ENCODE results near the gene CACNA2D2. TPM values are rescaled to one million over a fixed set of nuclear protein-coding genes. Genes with fewer than 3 reads are reported as not detected.

CACNA2D2 gene
- total and polyA plus RNA-seq, 5 donors from 2014 or later = 0.24 to 1.2 (median 0.29) TPM

DNA sequence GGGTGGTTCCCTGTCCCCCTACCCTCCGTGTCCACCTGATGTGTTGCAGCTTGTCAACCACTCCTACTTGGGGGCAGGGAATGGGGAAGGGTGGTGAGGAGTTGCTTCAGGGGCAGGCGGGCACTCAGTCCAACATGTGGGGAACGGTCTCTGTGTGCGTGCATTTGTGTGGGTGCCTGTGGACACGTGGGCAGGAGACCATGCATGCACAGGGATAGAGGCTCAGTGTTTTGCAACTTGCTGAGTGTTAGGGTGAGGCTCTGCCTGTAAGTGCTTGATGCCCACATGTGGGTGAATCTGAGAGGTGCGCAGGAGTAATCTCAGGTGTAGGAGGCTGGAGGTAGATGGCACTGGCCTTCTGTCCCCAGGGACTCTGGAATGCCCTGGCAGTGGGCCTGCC is 119.7 kb downstream of the CACNA2D2 start:
- Mint-ChIP-seq H3K9me3 (no peaks in the 10 kb centered on the region), H3K27ac (peak overlapping the region in 1 of 3 donors; percentile 13), H3K36me3 (no peaks in the 10 kb centered on the region), H3K4me3 (no peak overlapping the region), H3K27me3 (peaks cover 5% of the 10 kb centered on the region), H3K4me1 (no peaks in the 10 kb centered on the region)
- Histone ChIP-seq H3K36me3 (ENCODE audit: control insufficient read depth, insufficient read depth, low read length) (no peaks in the 10 kb centered on the region), H3K27me3 (ENCODE audit: control insufficient read depth, insufficient read depth, low read length) (no peaks in the 10 kb centered on the region), H3K9me3 (ENCODE audit: control insufficient read depth in 2 of 2, low read length in 2 of 2) (no peaks in the 10 kb centered on the region), H3K4me1 (ENCODE audit: control insufficient read depth, insufficient read depth, low read length, poor library complexity, severe bottlenecking) (no peaks in the 10 kb centered on the region), H3K27ac (ENCODE audit: insufficient read depth, low read length, poor library complexity, severe bottlenecking) (no peak overlapping the region), H3K4me3 (ENCODE audit: low read depth, low read length) (no peak overlapping the region)
- DNase-seq (no peak), ATAC-seq (ENCODE audit: low read depth in 2 of 2) (no peak)

DNA sequence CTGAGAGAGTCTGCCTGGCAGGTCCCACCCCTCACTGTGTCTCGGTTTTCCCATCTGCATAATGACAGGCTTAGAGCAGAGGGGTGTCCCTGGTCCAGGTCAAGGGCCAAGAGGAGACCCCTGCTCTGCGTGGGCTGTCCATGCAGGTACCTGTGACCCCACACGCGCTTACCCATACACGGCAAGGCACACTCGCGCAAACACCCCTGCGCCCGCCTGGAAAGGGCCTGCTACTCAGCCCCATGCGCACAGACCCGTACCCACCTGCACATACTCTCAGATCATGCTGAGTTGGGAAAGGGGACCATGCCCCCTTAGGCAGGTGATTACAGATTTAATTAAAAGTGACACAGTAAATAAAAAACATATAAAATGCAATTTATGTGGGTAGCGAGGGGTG is 120.7 kb downstream of the CACNA2D2 start:
- Histone ChIP-seq H3K4me3 (ENCODE audit: low read depth, low read length) (no peak overlapping the region), H3K9me3 (ENCODE audit: control insufficient read depth in 2 of 2, low read length in 2 of 2) (no peaks in the 10 kb centered on the region), H3K27me3 (ENCODE audit: control insufficient read depth, insufficient read depth, low read length) (no peaks in the 10 kb centered on the region), H3K36me3 (ENCODE audit: control insufficient read depth, insufficient read depth, low read length) (no peaks in the 10 kb centered on the region), H3K27ac (ENCODE audit: insufficient read depth, low read length, poor library complexity, severe bottlenecking) (no peak overlapping the region), H3K4me1 (ENCODE audit: control insufficient read depth, insufficient read depth, low read length, poor library complexity, severe bottlenecking) (no peaks in the 10 kb centered on the region)
- Mint-ChIP-seq H3K4me3 (no peak overlapping the region), H3K4me1 (no peaks in the 10 kb centered on the region), H3K36me3 (no peaks in the 10 kb centered on the region), H3K9me3 (no peaks in the 10 kb centered on the region), H3K27ac (no peak overlapping the region), H3K27me3 (peaks cover 5% of the 10 kb centered on the region)
- ATAC-seq (ENCODE audit: low read depth in 2 of 2) = no peak
- no peak for DNase-seq

DNA sequence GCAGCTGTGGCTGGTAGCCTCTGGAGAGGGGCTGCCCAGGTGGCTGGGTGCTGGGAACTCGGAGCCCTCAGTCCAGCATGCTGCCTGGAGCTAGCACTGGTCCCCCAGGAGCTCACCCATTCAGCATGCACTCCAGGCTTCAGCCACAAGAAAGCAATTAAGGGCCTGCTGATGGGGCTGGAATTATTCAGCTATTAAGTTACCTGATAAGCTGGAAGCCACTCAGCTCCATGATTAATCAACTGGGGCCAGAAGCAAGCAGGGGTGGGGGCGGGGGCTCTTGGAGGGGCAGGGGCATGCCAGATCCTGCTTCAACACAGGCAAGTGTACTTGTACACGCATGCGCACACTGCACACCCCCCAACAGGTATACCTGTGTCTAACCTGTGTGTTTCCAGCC is 122.1 kb downstream of the CACNA2D2 start:
- no peak overlapping the region for H3K4me3 ChIP-seq (ENCODE audit: low read depth, low read length)

DNA sequence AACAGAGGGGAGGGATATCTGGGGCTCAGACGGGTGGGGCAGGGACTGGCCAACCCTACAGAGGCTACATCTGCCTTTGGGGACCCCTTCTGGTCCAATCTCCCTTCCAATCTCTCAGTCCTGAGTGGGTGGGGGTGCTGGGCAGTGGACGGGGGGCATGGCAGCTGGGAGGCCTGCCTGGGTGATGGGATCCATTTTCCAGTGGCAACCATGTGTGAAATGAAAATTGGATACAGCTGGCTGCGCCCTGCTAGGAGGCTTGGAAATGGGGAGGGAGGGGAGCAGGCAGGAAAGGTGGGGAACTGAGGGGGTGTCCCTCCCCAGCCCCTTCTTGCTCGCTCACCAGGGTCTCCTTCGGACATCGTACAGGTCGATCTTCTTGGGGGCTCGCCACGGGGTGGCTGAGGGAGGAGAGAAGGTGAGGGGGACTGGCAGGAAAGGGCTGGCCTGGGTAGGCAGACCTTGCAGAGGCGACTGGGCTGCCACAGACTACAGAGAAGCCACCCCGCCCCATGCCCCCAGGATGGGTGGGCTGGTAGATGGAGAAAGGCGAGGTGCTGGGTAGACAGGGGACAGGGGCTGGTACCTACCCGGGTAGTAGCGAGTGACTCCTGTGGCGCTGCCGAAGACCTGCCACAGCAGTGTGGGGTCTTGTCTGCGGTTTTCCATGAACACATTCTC is 122.9 kb downstream of the CACNA2D2 start:
- Histone ChIP-seq H3K27ac (ENCODE audit: insufficient read depth, low read length, poor library complexity, severe bottlenecking) (no peak overlapping the region), H3K27me3 (ENCODE audit: control insufficient read depth, insufficient read depth, low read length) (no peaks in the 10 kb centered on the region), H3K9me3 (ENCODE audit: control insufficient read depth in 2 of 2, low read length in 2 of 2) (no peaks in the 10 kb centered on the region), H3K4me1 (ENCODE audit: control insufficient read depth, insufficient read depth, low read length, poor library complexity, severe bottlenecking) (no peaks in the 10 kb centered on the region), H3K36me3 (ENCODE audit: control insufficient read depth, insufficient read depth, low read length) (no peaks in the 10 kb centered on the region), H3K4me3 (ENCODE audit: low read depth, low read length) (no peak overlapping the region)
- Mint-ChIP-seq H3K9me3 (peaks cover 0 to 2% (median 0%) of the 10 kb centered on the region in 7 donors), H3K4me3 (no peak overlapping the region), H3K27me3 (peaks cover 5% of the 10 kb centered on the region), H3K27ac (no peak overlapping the region), H3K36me3 (no peaks in the 10 kb centered on the region), H3K4me1 (no peaks in the 10 kb centered on the region)
- ATAC-seq (ENCODE audit: low read depth in 2 of 2) (no peak), DNase-seq (no peak)

More for the DNA sequence above, 122.1 kb downstream of the CACNA2D2 start:
- H3K9me3 Mint-ChIP-seq = peaks cover 0 to 2% (median 0%) of the 10 kb centered on the region in 7 donors
- Histone ChIP-seq H3K27ac (ENCODE audit: insufficient read depth, low read length, poor library complexity, severe bottlenecking) (no peak overlapping the region), H3K27me3 (ENCODE audit: control insufficient read depth, insufficient read depth, low read length) (no peaks in the 10 kb centered on the region), H3K9me3 (ENCODE audit: control insufficient read depth in 2 of 2, low read length in 2 of 2) (no peaks in the 10 kb centered on the region), H3K36me3 (ENCODE audit: control insufficient read depth, insufficient read depth, low read length) (no peaks in the 10 kb centered on the region), H3K4me1 (ENCODE audit: control insufficient read depth, insufficient read depth, low read length, poor library complexity, severe bottlenecking) (no peaks in the 10 kb centered on the region)
- no peak overlapping the region for H3K27ac Mint-ChIP-seq
- no peaks in the 10 kb centered on the region for H3K36me3 Mint-ChIP-seq
- H3K4me1 Mint-ChIP-seq = no peaks in the 10 kb centered on the region
- no peak overlapping the region for H3K4me3 Mint-ChIP-seq
- peaks cover 5% of the 10 kb centered on the region for H3K27me3 Mint-ChIP-seq
- DNase-seq (no peak), ATAC-seq (ENCODE audit: low read depth in 2 of 2) (no peak)

DNA sequence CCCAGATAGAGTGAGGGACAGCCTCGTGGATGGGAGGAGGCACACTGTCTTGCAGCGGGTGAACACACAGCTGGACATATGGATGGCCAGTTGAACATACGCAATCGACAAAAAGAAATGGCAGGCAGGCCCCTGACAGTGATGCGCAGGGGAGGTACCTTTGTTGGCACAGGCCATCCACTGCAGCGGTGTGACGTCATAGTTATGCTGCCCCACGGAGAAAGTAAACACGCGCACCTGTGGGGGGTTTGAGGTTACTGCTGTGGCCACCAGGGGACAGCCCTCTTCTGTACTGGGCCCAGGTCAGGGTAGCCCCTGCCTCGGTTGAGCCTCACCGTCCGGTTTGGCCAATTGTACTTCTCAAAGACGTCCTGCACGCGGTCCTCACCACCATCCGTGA is 124.7 kb downstream of the CACNA2D2 start:
- Mint-ChIP-seq H3K4me3 (no peak overlapping the region), H3K4me1 (no peaks in the 10 kb centered on the region)

DNA sequence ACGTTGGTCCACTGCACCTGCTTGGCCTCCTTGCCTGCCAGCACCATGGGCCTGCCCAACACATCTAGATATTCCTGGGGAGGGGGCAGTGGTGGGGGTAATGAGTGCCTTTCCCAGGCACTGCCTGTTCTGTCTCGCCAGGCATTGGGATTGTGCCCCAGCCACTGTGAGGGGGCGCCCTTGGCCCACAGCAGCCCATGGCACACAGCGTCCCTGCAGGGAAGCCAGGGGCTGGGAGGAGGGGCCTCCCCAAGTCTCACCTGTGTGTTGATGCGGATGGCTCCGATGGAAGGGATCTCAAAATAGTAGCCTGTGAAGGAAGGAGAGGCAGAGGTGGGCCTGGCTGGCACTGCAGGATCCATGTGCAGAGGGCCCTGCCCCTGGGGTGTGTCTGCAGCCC is 125.4 kb downstream of the CACNA2D2 start:
- no peak overlapping the region for H3K27ac ChIP-seq (ENCODE audit: insufficient read depth, low read length, poor library complexity, severe bottlenecking)
- no peaks in the 10 kb centered on the region for H3K27me3 ChIP-seq (ENCODE audit: control insufficient read depth, insufficient read depth, low read length)
- ATAC-seq (ENCODE audit: low read depth in 2 of 2) (no peak), DNase-seq (no peak)
- Mint-ChIP-seq H3K9me3 (peaks cover 0 to 2% (median 0%) of the 10 kb centered on the region in 7 donors), H3K4me3 (no peak overlapping the region), H3K4me1 (peaks cover 0 to 3% (median 0%) of the 10 kb centered on the region in 4 donors), H3K27me3 (peaks cover 5% of the 10 kb centered on the region), H3K27ac (no peak overlapping the region), H3K36me3 (no peaks in the 10 kb centered on the region)
- H3K4me1 ChIP-seq (ENCODE audit: control insufficient read depth, insufficient read depth, low read length, poor library complexity, severe bottlenecking) = peaks cover 3% of the 10 kb centered on the region
- no peak overlapping the region for H3K4me3 ChIP-seq (ENCODE audit: low read depth, low read length)
- H3K36me3 ChIP-seq (ENCODE audit: control insufficient read depth, insufficient read depth, low read length) = no peaks in the 10 kb centered on the region
- no peaks in the 10 kb centered on the region for H3K9me3 ChIP-seq (ENCODE audit: control insufficient read depth in 2 of 2, low read length in 2 of 2)

More for the DNA sequence above, 124.7 kb downstream of the CACNA2D2 start:
- Mint-ChIP-seq H3K27me3 (peaks cover 5% of the 10 kb centered on the region), H3K36me3 (no peaks in the 10 kb centered on the region), H3K9me3 (peaks cover 0 to 2% (median 0%) of the 10 kb centered on the region in 7 donors), H3K27ac (no peak overlapping the region)
- H3K27me3 ChIP-seq (ENCODE audit: control insufficient read depth, insufficient read depth, low read length) = no peaks in the 10 kb centered on the region
- no peak overlapping the region for H3K27ac ChIP-seq (ENCODE audit: insufficient read depth, low read length, poor library complexity, severe bottlenecking)
- no peak for DNase-seq
- no peaks in the 10 kb centered on the region for H3K9me3 ChIP-seq (ENCODE audit: control insufficient read depth in 2 of 2, low read length in 2 of 2)
- H3K36me3 ChIP-seq (ENCODE audit: control insufficient read depth, insufficient read depth, low read length) = no peaks in the 10 kb centered on the region
- H3K4me3 ChIP-seq (ENCODE audit: low read depth, low read length) = no peak overlapping the region
- no peak for ATAC-seq (ENCODE audit: low read depth in 2 of 2)
- no peaks in the 10 kb centered on the region for H3K4me1 ChIP-seq (ENCODE audit: control insufficient read depth, insufficient read depth, low read length, poor library complexity, severe bottlenecking)

DNA sequence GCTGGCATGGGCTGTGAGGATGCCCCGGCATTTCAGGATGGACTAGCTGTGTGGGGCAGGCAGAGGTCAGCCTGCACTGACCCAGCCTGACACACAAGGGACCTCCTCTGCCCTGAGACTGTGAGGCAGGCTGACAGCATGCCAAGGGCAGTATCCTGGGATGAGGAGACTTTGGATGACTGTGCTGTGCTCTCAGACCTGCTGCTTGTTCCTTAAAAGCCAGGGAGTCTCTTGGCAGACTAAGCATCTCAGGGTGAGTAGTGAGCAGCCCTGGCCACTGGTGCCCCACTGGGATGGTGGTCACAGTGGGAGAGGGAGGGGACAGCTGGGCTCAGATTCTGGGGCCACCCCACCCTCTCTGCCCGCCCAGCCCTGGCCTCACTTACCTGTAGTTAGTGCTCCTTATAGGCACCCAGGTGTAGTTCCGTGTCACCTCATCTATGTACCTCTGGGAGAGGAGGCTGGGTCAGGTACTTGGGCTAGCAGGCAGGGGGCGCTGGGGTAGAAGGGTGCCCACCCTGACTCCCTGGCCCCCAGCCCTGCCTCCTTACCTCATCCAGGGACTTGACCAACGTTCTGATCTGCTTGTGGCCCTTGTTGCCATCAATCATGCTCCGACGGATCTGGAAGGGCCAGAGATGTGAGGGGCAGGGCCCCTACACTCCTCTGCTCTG is 128.0 kb downstream of the CACNA2D2 start:
- DNase-seq (no peak), ATAC-seq (ENCODE audit: low read depth in 2 of 2) (no peak)
- Histone ChIP-seq H3K4me3 (ENCODE audit: low read depth, low read length) (no peak overlapping the region), H3K9me3 (ENCODE audit: control insufficient read depth in 2 of 2, low read length in 2 of 2) (no peaks in the 10 kb centered on the region), H3K36me3 (ENCODE audit: control insufficient read depth, insufficient read depth, low read length) (no peaks in the 10 kb centered on the region), H3K4me1 (ENCODE audit: control insufficient read depth, insufficient read depth, low read length, poor library complexity, severe bottlenecking) (peaks cover 3% of the 10 kb centered on the region), H3K27ac (ENCODE audit: insufficient read depth, low read length, poor library complexity, severe bottlenecking) (no peak overlapping the region), H3K27me3 (ENCODE audit: control insufficient read depth, insufficient read depth, low read length) (no peaks in the 10 kb centered on the region)
- Mint-ChIP-seq H3K9me3 (peaks cover 0 to 4% (median 0%) of the 10 kb centered on the region in 7 donors), H3K4me3 (no peak overlapping the region), H3K27ac (peak overlapping the region in 1 of 3 donors; percentile 35), H3K36me3 (no peaks in the 10 kb centered on the region), H3K27me3 (peaks cover 17% of the 10 kb centered on the region), H3K4me1 (peaks cover 0 to 8% (median 0%) of the 10 kb centered on the region in 4 donors)
